Endodermal cell (in vitro differentiated cells): Measurements from ENCODE around the gene APEX1. TPM values are rescaled to one million over a fixed set of nuclear protein-coding genes. Genes with fewer than 3 reads are reported as not detected.

Source experiments
- total RNA-seq, 2 donors: library from RNA; stranded (reverse); fragmentation: NEBNext Ultra II Directional in 1 of 2; extraction: Animal tissue kit (Norgen Biotek cat#: 25700) in 1 of 2; gene quantifications; 2 replicates in 1 of 2; 3 replicates in 1 of 2; pipeline ENCODE4 v1.2.1, GENCODE V29; 2021

Gene APEX1
- total RNA-seq, 2 donors from 2014 or later, result 228 to 249 TPM

Other genes starting within 250 kb of the APEX1 start
- not detected for gene OR11H6, start 231.5 kb upstream of the APEX1 start, total RNA-seq
- not detected for gene OR11H7, start 226.2 kb upstream of the APEX1 start, total RNA-seq
- not detected for gene OR11H4, start 215.9 kb upstream of the APEX1 start, total RNA-seq
- 10 to 100 TPM; 20.1 to 20.5 TPM for gene TTC5, start 149.3 kb upstream of the APEX1 start, total RNA-seq
- 10 to 100 TPM; 96.1 to 99.5 TPM for gene CCNB1IP1, start 121.9 kb upstream of the APEX1 start, total RNA-seq
- gene PARP2, start 111.6 kb upstream of the APEX1 start, total RNA-seq, result 10 to 100 TPM; 36.1 to 63.7 TPM
- 10 to 100 TPM; 33.8 to 34.0 TPM for gene TEP1, start 41.7 kb upstream of the APEX1 start, total RNA-seq
- under 1 TPM in 1 of 2 donors, not detected in 1; 0.09 TPM for gene KLHL33, start 19.1 kb upstream of the APEX1 start, total RNA-seq
- gene OSGEP, start 414 bp upstream of the APEX1 start, total RNA-seq, result 10 to 100 TPM; 44.3 to 50.7 TPM
- gene PIP4P1, start 6.2 kb downstream of the APEX1 start, total RNA-seq, result 10 to 100 TPM; 32.1 to 38.1 TPM
- 10 to 100 TPM; 52.8 to 59.8 TPM for gene PNP, start 14.2 kb downstream of the APEX1 start, total RNA-seq
- 1 to 10 TPM in 1 of 2 donors, under 1 TPM in 1; 0.60 to 1.1 TPM for gene RNASE10, start 50.3 kb downstream of the APEX1 start, total RNA-seq
- not detected for gene RNASE9, start 105.8 kb downstream of the APEX1 start, total RNA-seq
- gene RNASE11, start 132.8 kb downstream of the APEX1 start, total RNA-seq, result not detected
- not detected for gene RNASE12, start 136.2 kb downstream of the APEX1 start, total RNA-seq
- not detected for gene OR6S1, start 186.5 kb downstream of the APEX1 start, total RNA-seq
- gene RNASE4, start 229.3 kb downstream of the APEX1 start, total RNA-seq, result 1 to 10 TPM in 1 of 2 donors, under 1 TPM in 1; 0.73 to 1.6 TPM
- gene ANG, start 233.5 kb downstream of the APEX1 start, total RNA-seq, result 1 to 10 TPM; 2.6 to 3.4 TPM